Testis (tissue), 3 donors: ENCODE results near the gene KERA. TPM values are rescaled to one million over a fixed set of nuclear protein-coding genes. Genes with fewer than 3 reads are reported as not detected.

Experiments used
- DNase-seq: peaks from one replicate; pipeline ENCODE4 v3.0.0-alpha.2; 2019
- H3K27ac ChIP-seq, 2 donors: fragments of 200-600 bp; sonication (generic); one replicate each; pipeline ENCODE4 v1.5.1; 2019
- H3K27me3 ChIP-seq: fragments of 200-600 bp; sonication (generic); one replicate; pipeline ENCODE4 v1.5.1; 2019
- H3K36me3 ChIP-seq: fragments of 200-600 bp; sonication (generic); one replicate; pipeline ENCODE4 v1.5.1; 2017; ENCODE audit warnings: low read depth; ENCODE audit errors: missing control alignments
- H3K4me1 ChIP-seq: fragments of 200-600 bp; sonication (generic); one replicate; pipeline ENCODE4 v1.5.1; 2019
- H3K4me3 ChIP-seq, 2 donors: fragments of 200-600 bp; sonication (generic); one replicate each; pipeline ENCODE4 v1.5.1; 2017 to 2019
- H3K9me3 ChIP-seq: fragments of 200-600 bp; sonication (generic); one replicate; pipeline ENCODE4 v1.5.1; 2017
- POLR2A ChIP-seq: fragments of 450-650 bp; IDR thresholded peaks from one replicate; pipeline ENCODE4 v1.6.1; 2017; ENCODE audit warnings: antibody characterized with exemption, mild to moderate bottlenecking, moderate library complexity
- WGBS, 2 donors: methylation state at CpG; one replicate each; pipeline ENCODE4 v1.1.5; 2018; 5-methylcytosine and 5-hydroxymethylcytosine counted together
- intact Hi-C: fragments of 100-400 bp; cut with DNase I; formaldehyde crosslinking; loops from one replicate; pipeline ENCODE4 v1.15.1; 2023; ENCODE audit warnings: low total_unique reads
- polyA plus RNA-seq: library from polyadenylated mRNA; stranded (reverse); fragments of 350-450 nt; fragmentation: Illumina TruSeq; extraction: RNeasy Lipid Tissue Mini Kit (QIAGEN cat#74804); gene quantifications from one replicate; pipeline ENCODE4 v1.2.3, GENCODE V29; 2014; ENCODE audit warnings: low read depth, low replicate concordance; ENCODE audit not compliant: insufficient read depth
- total RNA-seq, 2 donors: library from RNA; depleted of rRNA; stranded (reverse); fragments of >200 nt; gene quantifications; one replicate each; pipeline ENCODE4 v1.2.3, GENCODE V29; 2016
- TF ChIP-seq, protein P1 (sequence below), 3 experiments: fragments of 450-650 bp in 2 of 3; fragments of 200-600 bp in 1 of 3; sonication (generic) in 1 of 3; IDR thresholded peaks; one replicate each; pipeline ENCODE4 v1.5.1; 2016 to 2019; ENCODE audit warnings: antibody characterized with exemption in 3 of 3, mild to moderate bottlenecking in 2 of 3, moderate library complexity in 1 of 3

KERA gene
- total and polyA plus RNA-seq, 3 donors from 2014 or later: 0.24 TPM; not detected in 2

- Histone ChIP-seq H3K4me3 (no peak overlapping the region), H3K4me1 (no peaks in the 10 kb centered on the region), H3K27ac (no peak overlapping the region), H3K27me3 (no peaks in the 10 kb centered on the region), H3K36me3 (no peaks in the 10 kb centered on the region), H3K9me3 (no peaks in the 10 kb centered on the region)
- no peak for DNase-seq
- intact Hi-C loops: no loop called here
- no peak for TF ChIP-seq POLR2A
- TF ChIP-seq, protein P1, sequence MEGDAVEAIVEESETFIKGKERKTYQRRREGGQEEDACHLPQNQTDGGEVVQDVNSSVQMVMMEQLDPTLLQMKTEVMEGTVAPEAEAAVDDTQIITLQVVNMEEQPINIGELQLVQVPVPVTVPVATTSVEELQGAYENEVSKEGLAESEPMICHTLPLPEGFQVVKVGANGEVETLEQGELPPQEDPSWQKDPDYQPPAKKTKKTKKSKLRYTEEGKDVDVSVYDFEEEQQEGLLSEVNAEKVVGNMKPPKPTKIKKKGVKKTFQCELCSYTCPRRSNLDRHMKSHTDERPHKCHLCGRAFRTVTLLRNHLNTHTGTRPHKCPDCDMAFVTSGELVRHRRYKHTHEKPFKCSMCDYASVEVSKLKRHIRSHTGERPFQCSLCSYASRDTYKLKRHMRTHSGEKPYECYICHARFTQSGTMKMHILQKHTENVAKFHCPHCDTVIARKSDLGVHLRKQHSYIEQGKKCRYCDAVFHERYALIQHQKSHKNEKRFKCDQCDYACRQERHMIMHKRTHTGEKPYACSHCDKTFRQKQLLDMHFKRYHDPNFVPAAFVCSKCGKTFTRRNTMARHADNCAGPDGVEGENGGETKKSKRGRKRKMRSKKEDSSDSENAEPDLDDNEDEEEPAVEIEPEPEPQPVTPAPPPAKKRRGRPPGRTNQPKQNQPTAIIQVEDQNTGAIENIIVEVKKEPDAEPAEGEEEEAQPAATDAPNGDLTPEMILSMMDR (IDR thresholded peaks at IDR 0.05): no peak
- WGBS, 2 donors: 90 to 97% methylated on average over 3 of the region's 3 CpGs
These were observed 6.8 kb upstream of the KERA start for GRCh38 chr12:91064640-91065039.

GRCh38 chr12:91061091-91061490 lies 3.3 kb upstream of the KERA start:
- TF ChIP-seq POLR2A: no peak
- TF ChIP-seq, protein P1 (IDR thresholded peaks at IDR 0.05): no peak
- Histone ChIP-seq H3K4me1 (no peaks in the 10 kb centered on the region), H3K36me3 (no peaks in the 10 kb centered on the region), H3K27me3 (no peaks in the 10 kb centered on the region), H3K9me3 (no peaks in the 10 kb centered on the region), H3K4me3 (no peak overlapping the region), H3K27ac (no peak overlapping the region)
- intact Hi-C loops: no loop called here
- 88 to 89% methylated on average over 1 of the region's 1 CpG for WGBS, 2 donors
- DNase-seq: no peak

DNA sequence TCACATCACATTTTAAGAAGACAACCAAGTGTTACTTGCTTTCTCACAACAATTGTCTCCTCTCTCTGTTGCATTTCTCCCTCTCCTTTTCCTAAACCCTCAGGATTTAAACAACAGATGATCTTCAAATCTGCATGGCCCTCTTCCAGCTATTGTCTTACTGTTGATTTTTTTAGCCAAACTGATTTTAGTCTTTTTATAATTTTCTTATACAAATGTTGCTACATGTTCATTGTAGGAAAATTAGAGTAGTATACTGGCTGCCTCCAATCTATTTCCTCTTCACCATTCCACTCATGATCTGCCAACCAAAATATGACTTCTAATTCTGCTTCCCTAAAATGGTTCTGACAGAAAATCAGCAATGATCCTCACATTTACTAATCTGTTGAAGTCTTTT lies 1.4 kb upstream of the KERA start:
- H3K27me3 ChIP-seq: no peaks in the 10 kb centered on the region
- no peaks in the 10 kb centered on the region for H3K36me3 ChIP-seq
- no peak for TF ChIP-seq POLR2A
- TF ChIP-seq, protein P1 (IDR thresholded peaks at IDR 0.05): no peak
- H3K4me3 ChIP-seq: no peak overlapping the region
- no peaks in the 10 kb centered on the region for H3K9me3 ChIP-seq
- H3K27ac ChIP-seq: no peak overlapping the region
- intact Hi-C loops: no loop called here
- H3K4me1 ChIP-seq: no peaks in the 10 kb centered on the region
- no peak for DNase-seq

DNA sequence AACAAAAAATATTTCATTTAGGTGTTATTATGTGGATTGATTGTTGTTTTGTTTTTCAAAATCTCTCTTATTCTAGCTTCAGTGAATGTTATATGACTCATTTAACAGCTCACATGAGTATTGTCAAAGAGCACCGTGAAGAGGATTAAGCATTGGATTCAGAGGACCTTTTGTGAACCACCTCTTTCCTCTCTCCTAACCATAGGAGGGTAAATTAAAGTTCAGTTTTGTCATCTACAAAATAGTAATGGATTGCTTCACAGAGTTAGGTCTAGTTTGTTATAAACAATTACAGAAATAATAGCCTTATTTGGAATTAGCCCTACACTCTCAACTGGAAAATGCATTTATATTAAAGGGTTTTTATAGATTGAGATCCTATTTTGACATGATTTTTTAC lies 962 bp upstream of the KERA start:
- intact Hi-C loops: no loop called here
- Histone ChIP-seq H3K9me3 (no peaks in the 10 kb centered on the region), H3K27ac (no peak overlapping the region), H3K36me3 (no peaks in the 10 kb centered on the region), H3K4me1 (no peaks in the 10 kb centered on the region), H3K4me3 (no peak overlapping the region), H3K27me3 (no peaks in the 10 kb centered on the region)
- TF ChIP-seq, protein P1 (IDR thresholded peaks at IDR 0.05): no peak
- TF ChIP-seq POLR2A: no peak
- DNase-seq: no peak
- WGBS, 2 donors: 76 to 84% methylated on average over 1 of the region's 1 CpG

- intact Hi-C loops: no loop called here
- Histone ChIP-seq H3K9me3 (no peaks in the 10 kb centered on the region), H3K27ac (no peak overlapping the region), H3K27me3 (no peaks in the 10 kb centered on the region), H3K36me3 (no peaks in the 10 kb centered on the region), H3K4me1 (no peaks in the 10 kb centered on the region), H3K4me3 (no peak overlapping the region)
- DNase-seq: no peak
- TF ChIP-seq, protein P1 (IDR thresholded peaks at IDR 0.05): no peak
- TF ChIP-seq POLR2A: no peak
- 80 to 89% methylated on average over 2 of the region's 2 CpGs for WGBS, 2 donors
These were observed 1.3 kb downstream of the KERA start for GRCh38 chr12:91056488-91056887.
